ENCODE measurements around the gene KCND1. TPM values are rescaled to one million over a fixed set of nuclear protein-coding genes. Genes with fewer than 3 reads are reported as not detected.

Gene KCND1
- total RNA-seq, 1 donor from 2014 or later = 1.2 TPM

GRCh38 chrX:48975041-48975440 lies 3.4 kb upstream of the KCND1 start:
- DNase-seq (ENCODE audit: low spot score) = no peak

DNA sequence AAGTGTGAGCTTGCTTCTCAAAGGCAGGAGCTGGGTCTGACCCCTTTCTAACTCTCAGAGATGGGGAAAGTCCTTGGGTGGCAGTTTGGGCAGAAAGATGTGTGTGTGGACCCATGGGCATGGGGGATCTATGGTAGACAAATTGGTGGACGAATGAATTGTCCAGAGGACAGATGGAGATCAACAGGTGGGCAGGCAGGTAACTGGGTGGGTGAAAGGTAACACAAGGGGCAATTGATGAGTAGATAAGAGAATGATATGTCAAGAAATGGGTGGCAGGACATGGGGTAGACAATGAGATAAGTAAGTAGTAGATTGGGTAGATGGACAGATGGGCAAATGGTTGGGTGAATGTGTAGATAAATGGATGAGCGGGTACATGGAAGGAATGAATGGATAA lies 2.9 kb upstream of the KCND1 start:
- no peak for DNase-seq (ENCODE audit: low spot score)

DNA sequence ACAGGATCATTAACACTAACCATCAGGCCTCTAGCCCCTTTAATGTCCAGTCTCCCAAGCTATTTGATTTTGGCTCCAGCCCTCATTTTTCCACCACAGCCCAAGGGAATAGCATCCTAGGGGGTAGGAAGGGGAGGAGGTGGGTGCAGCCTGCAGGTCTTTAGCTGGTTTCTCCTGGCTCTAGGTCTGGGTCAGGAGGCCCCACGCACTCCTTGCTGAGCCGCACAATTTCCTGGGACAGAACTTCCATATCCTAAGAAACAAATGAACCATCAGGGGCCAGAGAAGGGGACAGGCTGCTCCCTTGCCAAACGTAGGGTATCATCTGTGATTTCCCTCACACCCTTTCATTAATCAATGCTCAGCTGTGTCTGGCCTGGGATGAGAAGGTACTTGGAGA lies 2.4 kb upstream of the KCND1 start:
- DNase-seq (ENCODE audit: low spot score) = no peak

DNA sequence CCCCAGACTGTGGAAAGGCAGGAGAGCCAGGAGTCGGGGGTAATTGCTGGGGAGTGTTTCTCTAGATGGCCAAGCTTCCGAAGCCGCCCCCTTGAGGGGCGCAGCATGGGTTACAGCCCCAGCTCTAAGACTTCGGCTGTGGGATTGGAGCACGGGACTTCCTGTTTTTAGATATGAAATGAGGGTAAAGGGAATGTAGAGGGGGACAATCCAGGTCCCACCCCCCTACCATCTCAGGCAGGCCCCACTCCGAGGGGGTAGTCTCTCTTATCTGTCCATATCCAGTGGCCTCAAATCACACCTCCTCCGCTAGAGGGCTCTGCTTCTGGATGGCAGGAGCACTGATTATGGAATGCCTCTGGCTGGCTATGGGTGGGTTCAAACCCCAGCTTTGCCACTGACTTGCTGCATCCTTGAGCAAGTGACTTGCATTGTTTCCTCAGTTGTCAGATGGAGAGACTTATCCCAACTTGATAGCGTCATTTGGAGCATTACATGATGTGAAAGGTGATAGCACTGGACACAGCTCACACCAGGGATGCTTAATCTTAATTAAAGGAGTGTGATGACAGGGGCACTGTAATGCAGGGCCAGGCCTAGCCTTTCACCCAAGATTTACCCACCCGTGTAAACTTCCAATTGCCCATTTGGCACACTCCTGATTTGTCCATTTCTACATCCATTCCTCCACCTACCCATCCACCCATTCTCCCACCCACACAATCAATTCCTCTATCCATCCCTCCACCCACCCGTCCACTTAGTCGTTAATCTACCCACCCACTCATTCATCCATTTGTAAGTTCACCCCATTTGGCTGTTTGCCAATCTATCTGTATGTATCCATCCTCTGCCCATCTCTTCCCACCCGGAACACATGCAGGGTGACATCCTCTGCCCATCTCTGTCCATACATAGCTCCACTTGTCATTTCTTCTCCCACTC lies 848 bp upstream of the KCND1 start:
- DNase-seq (ENCODE audit: low spot score) = peak; percentile 53

- DNase-seq (ENCODE audit: low spot score) = no peak
These were observed 2.2 kb downstream of the KCND1 start for GRCh38 chrX:48969471-48969870.

DNA sequence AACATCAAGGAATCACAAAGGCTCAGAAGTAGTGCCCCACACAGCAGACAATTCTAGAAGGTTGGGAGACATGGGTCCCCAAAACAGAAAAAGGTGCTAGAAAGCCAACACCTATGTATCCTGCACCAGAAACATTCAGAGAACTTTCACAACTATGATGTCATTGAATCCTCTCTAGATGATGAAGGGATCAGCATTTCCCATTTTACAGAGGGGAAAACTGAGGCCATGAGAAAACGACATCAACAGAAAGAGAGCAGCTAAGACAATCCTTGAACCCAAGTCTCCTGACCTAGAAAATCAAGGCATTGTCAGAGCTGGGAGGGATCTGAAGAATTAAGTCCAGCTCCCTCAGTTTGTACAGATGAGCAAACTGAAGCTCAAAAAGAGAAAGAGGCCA lies 3.3 kb downstream of the KCND1 start:
- no peak for DNase-seq (ENCODE audit: low spot score)

- no peak for DNase-seq (ENCODE audit: low spot score)
These were observed 4.7 kb downstream of the KCND1 start for GRCh38 chrX:48966796-48967579.

GRCh38 chrX:48965959-48966358 lies 5.7 kb downstream of the KCND1 start:
- DNase-seq (ENCODE audit: low spot score) = no peak

- peak; percentile 93 for DNase-seq (ENCODE audit: low spot score)
These were observed 10.0 kb downstream of the KCND1 start for GRCh38 chrX:48961585-48962091.

- DNase-seq (ENCODE audit: low spot score) = no peak
These were observed 11.4 kb downstream of the KCND1 start for GRCh38 chrX:48960291-48960690.

DNA sequence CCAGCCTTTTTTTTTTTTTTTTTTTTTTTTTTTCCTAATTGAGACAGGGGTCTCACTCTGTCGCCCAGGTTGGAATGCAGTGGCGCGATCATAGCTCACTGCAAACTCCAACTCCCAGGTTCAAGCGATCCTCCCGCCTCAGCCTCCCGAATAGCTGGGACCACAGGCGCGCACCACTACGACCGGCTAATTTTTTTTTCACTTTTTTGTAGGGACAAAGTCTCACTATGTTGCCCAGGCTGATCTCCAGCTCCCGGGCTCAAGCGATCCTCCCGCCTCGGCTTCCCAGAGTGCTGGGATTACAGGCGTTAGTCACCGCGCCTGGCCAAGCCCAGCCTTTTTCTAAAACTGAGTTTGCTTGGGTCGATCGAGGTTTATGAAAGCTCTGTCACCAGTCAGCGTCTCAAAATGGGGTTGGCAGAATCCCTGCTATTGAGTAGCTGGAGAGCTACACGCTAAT lies 13.0 kb downstream of the KCND1 start:
- peak; percentile 75 for DNase-seq (ENCODE audit: low spot score)

DNA sequence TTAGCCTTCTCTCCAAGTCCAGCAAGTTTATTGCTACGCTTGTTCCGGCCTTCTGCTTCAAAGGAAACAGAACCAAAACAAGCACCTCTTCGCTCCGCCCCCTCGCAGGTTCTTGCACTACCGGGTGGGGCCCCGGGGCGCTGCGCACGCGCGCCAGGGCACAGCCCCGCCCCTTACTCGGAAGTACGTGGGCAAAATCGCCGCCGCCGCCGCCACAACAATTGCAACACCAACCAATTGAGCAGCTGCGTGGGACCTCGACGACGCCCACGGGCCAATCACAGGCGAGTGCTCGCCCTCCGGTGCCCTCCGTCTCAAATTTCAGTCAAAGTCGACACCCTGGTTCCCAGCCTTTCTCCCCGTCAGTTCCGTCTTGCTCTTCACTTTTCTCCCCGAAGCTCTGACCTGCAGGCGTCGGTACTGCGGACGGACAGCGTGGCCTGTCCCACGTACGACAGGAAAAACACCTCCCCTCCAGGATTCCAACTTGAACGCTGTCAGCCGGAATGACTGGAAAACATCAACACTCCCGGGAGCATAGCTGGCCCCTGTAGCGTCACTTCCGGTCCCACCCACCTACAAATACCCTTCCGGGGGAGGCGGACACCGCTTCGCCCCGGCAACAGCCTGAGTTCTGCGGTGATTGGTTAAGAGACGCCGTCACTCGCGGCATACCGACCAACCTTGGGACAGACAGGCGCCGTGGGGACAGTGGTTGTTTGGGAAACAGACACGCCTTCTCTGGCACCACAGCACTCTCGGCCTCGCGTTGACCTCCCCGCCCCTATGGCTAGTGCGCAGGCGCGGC lies 13.6 kb downstream of the KCND1 start:
- peak; percentile 98 for DNase-seq (ENCODE audit: low spot score)

- DNase-seq (ENCODE audit: low spot score) = no peak
These were observed 14.2 kb downstream of the KCND1 start, which contains the start of gene OTUD5 for GRCh38 chrX:48957477-48957826. Gene OTUD5, minus strand, starts transcription at chrX:48957607. Its CDS starts 37 bp downstream, at chrX:48957570.

DNA sequence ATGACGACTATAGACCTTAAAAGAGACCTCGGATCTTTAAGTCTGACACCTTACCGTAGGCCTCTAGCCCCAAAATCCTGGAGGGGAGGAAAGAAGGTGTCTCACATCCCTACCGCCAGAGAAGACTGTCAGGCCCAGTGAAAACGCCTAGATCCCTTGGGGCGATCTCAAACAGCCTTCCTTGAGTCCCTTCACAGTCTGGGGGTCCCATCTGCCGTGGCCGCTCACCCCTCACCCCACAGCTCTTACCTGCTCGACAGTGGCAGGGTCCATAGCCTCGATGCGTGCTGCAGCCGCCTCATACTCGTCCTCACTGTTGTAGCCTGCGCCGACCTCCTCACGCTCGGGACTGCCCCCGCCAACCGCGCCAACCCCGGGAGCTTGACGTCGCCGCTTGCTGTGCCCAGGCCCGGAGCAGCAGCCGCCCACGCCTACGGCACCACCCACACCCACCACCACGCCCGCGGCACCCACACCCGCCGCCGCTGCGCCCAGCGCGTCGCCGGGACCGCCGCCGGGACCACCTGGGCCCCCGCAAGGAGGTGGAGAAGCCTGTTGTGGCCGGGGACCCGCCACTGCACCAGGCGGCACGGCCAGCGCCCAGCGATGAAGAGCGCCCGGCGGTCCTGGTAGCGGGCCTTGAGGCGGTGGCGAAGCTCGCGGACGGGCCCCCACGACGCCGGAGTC lies 14.8 kb downstream of the KCND1 start:
- no peak for DNase-seq (ENCODE audit: low spot score)

DNA sequence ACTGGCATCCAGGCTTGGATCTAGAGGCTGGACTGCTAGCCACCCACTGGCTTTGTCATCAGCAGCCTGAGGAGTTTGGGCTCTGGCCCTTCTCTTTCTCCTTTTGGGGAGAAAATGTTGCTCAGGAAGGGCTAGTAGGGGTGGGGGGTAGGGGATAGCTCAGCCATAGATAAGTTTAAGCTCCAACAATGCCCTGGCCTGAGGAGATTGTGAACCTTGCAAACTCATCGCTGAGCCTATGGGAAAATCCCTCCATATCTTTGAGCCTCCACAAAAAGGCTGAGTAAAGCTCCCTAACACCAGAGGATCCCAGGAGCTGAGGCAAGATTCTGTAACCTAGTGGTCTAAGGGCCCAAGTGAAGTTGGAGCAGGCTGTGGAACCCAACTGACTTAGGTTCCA lies 23.1 kb downstream of the KCND1 start:
- no peak for DNase-seq (ENCODE audit: low spot score)

DNA sequence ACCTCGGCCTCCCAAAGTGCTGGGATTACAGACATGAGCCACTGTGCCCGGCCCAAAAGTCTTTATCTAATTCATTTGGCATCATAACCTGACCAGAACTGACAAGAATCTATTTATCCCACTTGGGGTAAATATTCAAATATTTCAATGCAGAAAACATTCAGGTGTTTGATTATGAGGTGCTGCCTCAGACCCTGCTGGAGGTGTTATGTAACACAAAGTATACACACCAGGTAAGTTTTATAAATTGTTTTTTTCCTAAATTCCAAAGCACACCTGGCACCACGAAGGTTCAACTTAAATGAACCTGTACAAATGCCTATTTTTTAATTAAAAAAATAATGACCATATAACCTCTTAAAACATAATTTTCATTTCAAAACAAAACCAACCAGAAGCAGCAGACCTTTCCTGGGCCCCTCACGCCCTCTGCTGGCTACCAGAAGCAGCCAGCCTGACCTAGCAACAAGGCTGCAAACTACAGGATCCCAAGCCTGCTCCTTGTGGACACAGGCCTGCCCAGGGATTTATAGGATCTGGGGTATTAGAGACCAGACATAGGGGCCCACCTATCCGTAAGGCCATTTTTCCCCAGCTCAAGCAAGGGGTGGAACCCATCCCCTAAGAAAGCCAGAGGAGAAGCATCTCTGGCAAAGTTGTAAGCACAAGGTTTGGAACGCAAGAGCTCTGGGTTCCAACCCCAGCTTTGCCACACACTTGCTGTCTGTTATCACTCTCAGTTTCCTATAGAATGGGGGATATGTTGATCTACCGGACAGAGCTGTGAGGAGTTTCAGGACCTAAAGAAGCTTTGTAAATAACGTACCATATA lies 25.9 kb downstream of the KCND1 start:
- DNase-seq (ENCODE audit: low spot score) = peak; percentile 78

DNA sequence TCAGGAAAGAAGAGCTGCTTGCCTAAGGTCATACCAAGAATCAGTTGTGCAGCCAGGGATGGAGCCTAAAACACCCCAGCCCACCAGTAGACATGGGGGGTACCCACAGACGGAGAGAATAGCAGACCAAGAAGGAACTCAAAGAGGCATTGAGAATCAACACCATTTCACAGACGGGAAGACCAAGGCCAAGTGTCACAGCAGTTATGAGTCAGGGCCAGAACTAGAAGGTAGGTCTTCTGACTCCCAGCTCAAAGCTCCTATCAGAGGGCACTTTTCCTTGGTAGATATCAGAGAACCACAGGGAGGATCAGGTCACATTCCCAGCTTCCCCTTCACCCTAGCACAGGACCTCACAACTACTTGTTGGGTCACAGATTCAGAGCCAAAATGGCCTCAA lies 28.7 kb downstream of the KCND1 start:
- DNase-seq (ENCODE audit: low spot score) = no peak

- DNase-seq (ENCODE audit: low spot score) = no peak
These were observed 31.2 kb downstream of the KCND1 start for GRCh38 chrX:48940404-48940955.

GRCh38 chrX:48939524-48940228 lies 32.0 kb downstream of the KCND1 start:
- DNase-seq (ENCODE audit: low spot score) = no peak
